Natural killer cell (primary cell): ENCODE measurements around the gene ARMH4. TPM values are rescaled to one million over a fixed set of nuclear protein-coding genes. Genes with fewer than 3 reads are reported as not detected.

ENCODE experiments used
- ATAC-seq, 3 donors: fragments of 150-1000 bp in 2 of 3; fragments of 200-7000 bp in 1 of 3; cut with Tn5 transposase; 1 replicate in 1 of 3; 2 replicates in 2 of 3; pipeline ENCODE4 v1.10.0; 2021; ENCODE audit warnings: mild to moderate bottlenecking in 2 of 3, moderate library complexity in 2 of 3
- DNase-seq, 2 donors: peaks; one replicate each; pipeline versions ENCODE4 v3.0.0 to v3.0.0-alpha.2; 2013 to 2021; ENCODE audit warnings: mixed read lengths in 1 of 2
- H3K27ac ChIP-seq: one replicate; pipeline ENCODE4 v1.5.1; 2013; ENCODE audit warnings: mild to moderate bottlenecking, low read length
- H3K27me3 ChIP-seq: one replicate; pipeline ENCODE4 v1.6.1; 2013; ENCODE audit warnings: low read length; ENCODE audit not compliant: control insufficient read depth, insufficient read depth
- H3K36me3 ChIP-seq: one replicate; pipeline ENCODE4 v1.6.1; 2013; ENCODE audit warnings: low read length; ENCODE audit not compliant: control insufficient read depth, insufficient read depth
- H3K4me1 ChIP-seq: one replicate; pipeline ENCODE4 v1.6.1; 2013; ENCODE audit warnings: low read length; ENCODE audit not compliant: control insufficient read depth, insufficient read depth
- H3K4me3 ChIP-seq: one replicate; pipeline ENCODE4 v1.5.1; 2013; ENCODE audit warnings: low read length
- H3K9me3 ChIP-seq: one replicate; pipeline ENCODE4 v1.6.1; 2013; ENCODE audit warnings: low read length; ENCODE audit not compliant: control insufficient read depth, insufficient read depth
- H3K27ac Mint-ChIP-seq, 2 donors: one replicate each; pipeline ENCODE4 v1.8.0; 2022; ENCODE audit warnings: mild to moderate bottlenecking in 2 of 2, mixed read lengths in 2 of 2, moderate library complexity in 1 of 2
- H3K27me3 Mint-ChIP-seq, 2 donors: one replicate each; pipeline ENCODE4 v1.8.0; 2022; ENCODE audit warnings: low read depth in 2 of 2, mixed read lengths in 2 of 2
- H3K36me3 Mint-ChIP-seq: one replicate; pipeline ENCODE4 v1.8.0; 2022; ENCODE audit warnings: mixed read lengths
- H3K4me1 Mint-ChIP-seq, 2 donors: one replicate each; pipeline ENCODE4 v1.8.0; 2022; ENCODE audit warnings: mixed read lengths in 2 of 2
- H3K4me3 Mint-ChIP-seq: one replicate; pipeline ENCODE4 v1.8.0; 2022; ENCODE audit warnings: mild to moderate bottlenecking, moderate library complexity, mixed read lengths
- H3K9me3 Mint-ChIP-seq, 2 donors: one replicate each; pipeline ENCODE4 v1.8.0; 2022; ENCODE audit warnings: mixed read lengths in 2 of 2
- WGBS: methylation state at CpG from one replicate; pipeline ENCODE4 v1.1.7; 2013; ENCODE audit warnings: missing lambda C conversion rate; ENCODE audit not compliant: insufficient coverage; 5-methylcytosine and 5-hydroxymethylcytosine counted together
- intact Hi-C: fragments of 100-400 bp; cut with micrococcal nuclease; formaldehyde crosslinking; loops from one replicate; pipeline ENCODE4 v1.14.2; 2022
- total RNA-seq, 4 donors: library from RNA; stranded (reverse); fragments of 120-200 nt in 1 of 4; gene quantifications; one replicate each; pipeline versions ENCODE4 v1.2.3 to v1.2.4, GENCODE V29; 2013 to 2022
- TF ChIP-seq, protein P1 (sequence below): fragments of 200-600 bp; IDR thresholded peaks from one replicate; pipeline ENCODE4 v1.8.0; 2022; ENCODE audit warnings: antibody characterized with exemption

ARMH4 gene
- total RNA-seq, 3 donors from 2014 or later (not counting 1 experiment from before 2014, with no cell fraction given) = 0.32 TPM; not detected in 2

DNA sequence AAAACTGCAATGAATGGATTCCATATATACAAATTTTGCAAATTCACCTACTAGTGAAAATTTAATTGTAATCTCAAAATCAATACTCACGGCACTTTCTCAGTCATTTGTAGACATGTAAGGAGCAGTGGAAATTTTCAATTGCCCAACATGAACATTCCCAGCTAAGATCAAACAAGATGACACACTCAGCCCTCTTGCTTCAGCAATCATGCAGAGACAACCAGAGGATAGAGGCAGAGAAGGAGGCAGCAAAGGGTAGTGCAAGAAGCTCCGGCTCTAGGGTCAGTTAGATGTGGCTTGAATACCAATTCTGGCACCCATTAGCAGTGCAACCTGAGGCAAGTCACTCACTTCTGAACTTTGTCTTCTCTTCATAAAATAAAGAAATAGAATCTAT, 194.6 kb downstream of the ARMH4 start:
- TF ChIP-seq, protein P1, sequence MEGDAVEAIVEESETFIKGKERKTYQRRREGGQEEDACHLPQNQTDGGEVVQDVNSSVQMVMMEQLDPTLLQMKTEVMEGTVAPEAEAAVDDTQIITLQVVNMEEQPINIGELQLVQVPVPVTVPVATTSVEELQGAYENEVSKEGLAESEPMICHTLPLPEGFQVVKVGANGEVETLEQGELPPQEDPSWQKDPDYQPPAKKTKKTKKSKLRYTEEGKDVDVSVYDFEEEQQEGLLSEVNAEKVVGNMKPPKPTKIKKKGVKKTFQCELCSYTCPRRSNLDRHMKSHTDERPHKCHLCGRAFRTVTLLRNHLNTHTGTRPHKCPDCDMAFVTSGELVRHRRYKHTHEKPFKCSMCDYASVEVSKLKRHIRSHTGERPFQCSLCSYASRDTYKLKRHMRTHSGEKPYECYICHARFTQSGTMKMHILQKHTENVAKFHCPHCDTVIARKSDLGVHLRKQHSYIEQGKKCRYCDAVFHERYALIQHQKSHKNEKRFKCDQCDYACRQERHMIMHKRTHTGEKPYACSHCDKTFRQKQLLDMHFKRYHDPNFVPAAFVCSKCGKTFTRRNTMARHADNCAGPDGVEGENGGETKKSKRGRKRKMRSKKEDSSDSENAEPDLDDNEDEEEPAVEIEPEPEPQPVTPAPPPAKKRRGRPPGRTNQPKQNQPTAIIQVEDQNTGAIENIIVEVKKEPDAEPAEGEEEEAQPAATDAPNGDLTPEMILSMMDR = no peak
- no peak for ATAC-seq
- H3K9me3 Mint-ChIP-seq = peaks cover 5 to 6% of the 10 kb centered on the region in 2 donors
- DNase-seq = no peak
- Histone ChIP-seq H3K36me3 (no peaks in the 10 kb centered on the region), H3K9me3 (no peaks in the 10 kb centered on the region), H3K4me3 (no peak overlapping the region), H3K27ac (no peak overlapping the region), H3K27me3 (no peaks in the 10 kb centered on the region), H3K4me1 (no peaks in the 10 kb centered on the region)
- WGBS = 93% methylated on average over 1 of the region's 2 CpGs
- no peaks in the 10 kb centered on the region for H3K27me3 Mint-ChIP-seq
- H3K4me3 Mint-ChIP-seq = no peak overlapping the region
- no peaks in the 10 kb centered on the region for H3K36me3 Mint-ChIP-seq
- intact Hi-C loops = no loop called here
- H3K27ac Mint-ChIP-seq = no peak overlapping the region
- H3K4me1 Mint-ChIP-seq = no peaks in the 10 kb centered on the region

Other genes starting within 250 kb of the ARMH4 start
- 10 to 100 TPM; 58.0 to 61.0 (median 60.7) TPM for gene ACTR10, start 47.9 kb upstream of the ARMH4 start, total RNA-seq
- gene PSMA3, start 92.6 kb upstream of the ARMH4 start, total RNA-seq = 100 to 1,000 TPM; 107 to 120 (median 115) TPM
- gene ARID4A, start 146.3 kb upstream of the ARMH4 start, total RNA-seq = 100 to 1,000 TPM in 1 of 3 donors, 10 to 100 TPM in 2; 89.3 to 113 (median 90.1) TPM
- gene TOMM20L, start 243.7 kb upstream of the ARMH4 start, total RNA-seq = under 1 TPM in 1 of 3 donors, not detected in 2; 0.66 TPM